Measurements from ENCODE around the gene RASA3.

RASA3 gene

GRCh38 chr13:114067381-114067885 lies 65.0 kb downstream of the RASA3 start:
- H3F3A ChIP-seq (ENCODE audit: low read depth): 0 out of 2 replicates have a peak, but pooled peaks cover 2% of the 10 kb centered on the region
- H4K20me1 ChIP-seq (ENCODE audit: insufficient read depth, low read length, poor library complexity, severe bottlenecking): peaks cover 12% of the 10 kb centered on the region
- H3K4me1 ChIP-seq (ENCODE audit: insufficient read depth, low read length, poor library complexity, severe bottlenecking): peaks cover 40% of the 10 kb centered on the region
- peaks cover 19% of the 10 kb centered on the region; the same call in 1 of the 2 replicates for H3K36me3 ChIP-seq (ENCODE audit: insufficient read depth, low read length)
- peak overlapping the region; percentile 47 for H3K4me2 ChIP-seq (ENCODE audit: low read depth, low read length, poor library complexity, severe bottlenecking)
- peak overlapping the region; percentile 10 for H3K9ac ChIP-seq (ENCODE audit: low read depth, low read length, poor library complexity, severe bottlenecking)
- H3K4me3 ChIP-seq (ENCODE audit: low read length, poor library complexity, severe bottlenecking): peak overlapping the region; percentile 14
- no peaks in the 10 kb centered on the region for H3K27me3 ChIP-seq (ENCODE audit: insufficient read depth, low read length, poor library complexity, severe bottlenecking)
- H3K79me2 ChIP-seq (ENCODE audit: insufficient read depth, low read length): peaks cover 41% of the 10 kb centered on the region
- H3K9me3 ChIP-seq (ENCODE audit: insufficient read depth, low read depth, low read length): no peaks in the 10 kb centered on the region
- H2AFZ ChIP-seq (ENCODE audit: low read length): no peak overlapping the region
- no peaks in the 10 kb centered on the region for H3K9me2 ChIP-seq (replicated peaks; ENCODE audit: low read depth, low read length)
- no peak for TF ChIP-seq EZH2phosphoT487 (IDR thresholded peaks at IDR 0.05; ENCODE audit: borderline replicate concordance)
- TF ChIP-seq, protein P1, sequence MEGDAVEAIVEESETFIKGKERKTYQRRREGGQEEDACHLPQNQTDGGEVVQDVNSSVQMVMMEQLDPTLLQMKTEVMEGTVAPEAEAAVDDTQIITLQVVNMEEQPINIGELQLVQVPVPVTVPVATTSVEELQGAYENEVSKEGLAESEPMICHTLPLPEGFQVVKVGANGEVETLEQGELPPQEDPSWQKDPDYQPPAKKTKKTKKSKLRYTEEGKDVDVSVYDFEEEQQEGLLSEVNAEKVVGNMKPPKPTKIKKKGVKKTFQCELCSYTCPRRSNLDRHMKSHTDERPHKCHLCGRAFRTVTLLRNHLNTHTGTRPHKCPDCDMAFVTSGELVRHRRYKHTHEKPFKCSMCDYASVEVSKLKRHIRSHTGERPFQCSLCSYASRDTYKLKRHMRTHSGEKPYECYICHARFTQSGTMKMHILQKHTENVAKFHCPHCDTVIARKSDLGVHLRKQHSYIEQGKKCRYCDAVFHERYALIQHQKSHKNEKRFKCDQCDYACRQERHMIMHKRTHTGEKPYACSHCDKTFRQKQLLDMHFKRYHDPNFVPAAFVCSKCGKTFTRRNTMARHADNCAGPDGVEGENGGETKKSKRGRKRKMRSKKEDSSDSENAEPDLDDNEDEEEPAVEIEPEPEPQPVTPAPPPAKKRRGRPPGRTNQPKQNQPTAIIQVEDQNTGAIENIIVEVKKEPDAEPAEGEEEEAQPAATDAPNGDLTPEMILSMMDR (conservative IDR thresholded peaks at IDR 0.05; ENCODE audit: low read length): no peak

DNA sequence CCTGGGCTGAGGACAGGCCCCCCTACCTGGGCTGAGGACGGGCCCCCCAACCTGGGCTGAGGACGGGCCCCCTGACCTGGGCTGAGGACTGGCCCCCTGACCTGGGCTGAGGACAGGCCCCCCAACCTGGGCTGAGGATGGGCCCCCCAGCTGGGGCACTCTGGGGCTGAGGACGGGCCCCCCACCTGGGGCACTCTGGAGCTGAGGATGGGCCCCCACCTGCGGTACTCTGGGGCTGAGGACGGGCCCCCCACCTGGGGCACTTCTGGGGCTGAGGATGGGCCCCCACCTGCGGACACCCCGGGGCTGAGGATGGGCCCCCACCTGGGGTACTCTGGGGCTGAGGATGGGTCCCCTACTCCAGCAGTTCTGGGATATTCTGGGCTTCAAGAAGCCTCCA lies 65.5 kb downstream of the RASA3 start:
- Histone ChIP-seq H3F3A (ENCODE audit: low read depth) (0 out of 2 replicates have a peak, but pooled peaks cover 2% of the 10 kb centered on the region), H2AFZ (ENCODE audit: low read length) (no peak overlapping the region), H3K27me3 (ENCODE audit: insufficient read depth, low read length, poor library complexity, severe bottlenecking) (no peaks in the 10 kb centered on the region), H3K36me3 (ENCODE audit: insufficient read depth, low read length) (peaks cover 15% of the 10 kb centered on the region; the same call in 1 of the 2 replicates), H4K20me1 (ENCODE audit: insufficient read depth, low read length, poor library complexity, severe bottlenecking) (peaks cover 12% of the 10 kb centered on the region), H3K4me1 (ENCODE audit: insufficient read depth, low read length, poor library complexity, severe bottlenecking) (peaks cover 40% of the 10 kb centered on the region), H3K79me2 (ENCODE audit: insufficient read depth, low read length) (peaks cover 44% of the 10 kb centered on the region), H3K9me3 (ENCODE audit: insufficient read depth, low read depth, low read length) (no peaks in the 10 kb centered on the region), H3K9ac (ENCODE audit: low read depth, low read length, poor library complexity, severe bottlenecking) (peak overlapping the region; percentile 10), H3K4me2 (ENCODE audit: low read depth, low read length, poor library complexity, severe bottlenecking) (peak overlapping the region; percentile 47), H3K4me3 (ENCODE audit: low read length, poor library complexity, severe bottlenecking) (peak overlapping the region; percentile 14), H3K9me2 (replicated peaks; ENCODE audit: low read depth, low read length) (no peaks in the 10 kb centered on the region)
- TF ChIP-seq, protein P1 (conservative IDR thresholded peaks at IDR 0.05; ENCODE audit: low read length): no peak
- no peak for TF ChIP-seq EZH2phosphoT487 (IDR thresholded peaks at IDR 0.05; ENCODE audit: borderline replicate concordance)

GRCh38 chr13:114065926-114066774 lies 66.3 kb downstream of the RASA3 start:
- Histone ChIP-seq H3K27me3 (ENCODE audit: insufficient read depth, low read length, poor library complexity, severe bottlenecking) (no peaks in the 10 kb centered on the region), H3K9ac (ENCODE audit: low read depth, low read length, poor library complexity, severe bottlenecking) (peak overlapping the region; percentile 10), H4K20me1 (ENCODE audit: insufficient read depth, low read length, poor library complexity, severe bottlenecking) (peaks cover 12% of the 10 kb centered on the region), H3K9me2 (replicated peaks; ENCODE audit: low read depth, low read length) (no peaks in the 10 kb centered on the region), H3F3A (ENCODE audit: low read depth) (0 out of 2 replicates have a peak, but pooled peaks cover 2% of the 10 kb centered on the region), H3K79me2 (ENCODE audit: insufficient read depth, low read length) (peaks cover 48% of the 10 kb centered on the region), H3K9me3 (ENCODE audit: insufficient read depth, low read depth, low read length) (no peaks in the 10 kb centered on the region), H3K4me3 (ENCODE audit: low read length, poor library complexity, severe bottlenecking) (no peak overlapping the region), H3K4me2 (ENCODE audit: low read depth, low read length, poor library complexity, severe bottlenecking) (peak overlapping the region; percentile 47), H3K4me1 (ENCODE audit: insufficient read depth, low read length, poor library complexity, severe bottlenecking) (peaks cover 40% of the 10 kb centered on the region), H3K36me3 (ENCODE audit: insufficient read depth, low read length) (peaks cover 7% of the 10 kb centered on the region; the same call in 1 of the 2 replicates), H2AFZ (ENCODE audit: low read length) (no peak overlapping the region)
- no peak for TF ChIP-seq EZH2phosphoT487 (IDR thresholded peaks at IDR 0.05; ENCODE audit: borderline replicate concordance)
- TF ChIP-seq, protein P1 (conservative IDR thresholded peaks at IDR 0.05; ENCODE audit: low read length): no peak
